HEK293 (cell line): ENCODE measurements around the gene ESPL1.

Experiments
- CTCF ChIA-PET: fragments of 350-600 bp; formaldehyde crosslinking; extraction: SDS; loops from one replicate; lab custom pipeline; 2021; ENCODE audit warnings: antibody characterized with exemption; lab: Yijun Ruan, JAX
- POLR2A ChIA-PET: fragments of 300-600 bp; formaldehyde crosslinking; extraction: SDS; loops from one replicate; lab custom pipeline; 2020; ENCODE audit warnings: antibody characterized with exemption, inconsistent platforms; lab: Yijun Ruan, JAX
- H3K27ac ChIP-seq: fragments of 200-500 bp; sonication (Bioruptor generic); 2 replicates; pipeline ENCODE4 v1.5.1; 2014; ENCODE audit warnings: low read depth, low read length, control low read depth, inconsistent platforms; ENCODE audit errors: extremely low read depth
- H3K36me3 ChIP-seq, 2 experiments: fragments of 200-500 bp in 1 of 2; sonication (Bioruptor generic) in 1 of 2; 1 replicate in 1 of 2; 2 replicates in 1 of 2; pipeline ENCODE4 v1.5.1; 2014 to 2017; ENCODE audit warnings: inconsistent platforms in 2 of 2, low read length in 2 of 2; ENCODE audit not compliant: control insufficient read depth in 2 of 2, insufficient read depth in 1 of 2
- H3K4me1 ChIP-seq: fragments of 200-500 bp; sonication (Bioruptor generic); 2 replicates; pipeline ENCODE4 v1.5.1; 2014; ENCODE audit warnings: mild to moderate bottlenecking, low read length, inconsistent platforms; ENCODE audit not compliant: control insufficient read depth, insufficient read depth
- H3K4me3 ChIP-seq: 2 replicates; pipeline ENCODE4 v1.5.1; 2011; ENCODE audit warnings: low read depth, mild to moderate bottlenecking, control low read depth, low read length, moderate library complexity
- H3K9me3 ChIP-seq: fragments of 200-500 bp; sonication (Bioruptor generic); 2 replicates; pipeline ENCODE4 v1.5.1; 2014; ENCODE audit warnings: low read depth, low read length, inconsistent platforms; ENCODE audit not compliant: control insufficient read depth, insufficient read depth
- GLIS1 ChIP-seq: fragments of 450-650 bp; formaldehyde crosslinking; IDR thresholded peaks from 2 replicates; pipeline ENCODE4 v1.5.1; 2016; ENCODE audit warnings: missing biosample characterization, missing genetic modification characterization
- KLF1 ChIP-seq: fragments of 450-650 bp; formaldehyde crosslinking; IDR thresholded peaks from 2 replicates; pipeline ENCODE4 v1.5.1; 2016; ENCODE audit warnings: missing biosample characterization, missing genetic modification characterization
- RBAK ChIP-seq: fragments of 450-650 bp; formaldehyde crosslinking; IDR thresholded peaks from 2 replicates; pipeline ENCODE4 v1.5.1; 2016; ENCODE audit warnings: missing biosample characterization, missing genetic modification characterization
- SCRT1 ChIP-seq: fragments of 450-650 bp; formaldehyde crosslinking; IDR thresholded peaks from 2 replicates; pipeline ENCODE4 v1.5.1; 2016; ENCODE audit warnings: missing biosample characterization, missing genetic modification characterization, borderline replicate concordance
- SCRT2 ChIP-seq: fragments of 450-650 bp; formaldehyde crosslinking; IDR thresholded peaks from 2 replicates; pipeline ENCODE4 v1.5.1; 2016; ENCODE audit warnings: missing biosample characterization, missing genetic modification characterization
- ZFHX2 ChIP-seq: fragments of 450-650 bp; formaldehyde crosslinking; conservative IDR thresholded peaks from 2 replicates; pipeline ENCODE4 v1.5.1; 2016; ENCODE audit warnings: missing biosample characterization, missing genetic modification characterization
- ZIC2 ChIP-seq: fragments of 450-650 bp; formaldehyde crosslinking; IDR thresholded peaks from 2 replicates; pipeline ENCODE4 v1.5.1; 2016; ENCODE audit warnings: missing biosample characterization, missing genetic modification characterization
- ZNF121 ChIP-seq: fragments of 450-650 bp; formaldehyde crosslinking; IDR thresholded peaks from 2 replicates; pipeline ENCODE4 v1.5.1; 2016; ENCODE audit warnings: missing biosample characterization, missing genetic modification characterization
- ZNF155 ChIP-seq: fragments of 450-650 bp; formaldehyde crosslinking; IDR thresholded peaks from 2 replicates; pipeline ENCODE4 v1.5.1; 2016; ENCODE audit warnings: missing biosample characterization, missing genetic modification characterization
- ZNF157 ChIP-seq: fragments of 450-650 bp; formaldehyde crosslinking; IDR thresholded peaks from 2 replicates; pipeline ENCODE4 v1.5.1; 2016; ENCODE audit warnings: missing biosample characterization, missing genetic modification characterization
- ZNF16 ChIP-seq: fragments of 450-650 bp; formaldehyde crosslinking; IDR thresholded peaks from 2 replicates; pipeline ENCODE4 v1.5.1; 2016; ENCODE audit warnings: low read depth, missing biosample characterization, missing genetic modification characterization
- ZNF23 ChIP-seq: fragments of 450-650 bp; formaldehyde crosslinking; IDR thresholded peaks from 2 replicates; pipeline ENCODE4 v1.5.1; 2016; ENCODE audit warnings: missing biosample characterization, missing genetic modification characterization, borderline replicate concordance
- ZNF366 ChIP-seq: fragments of 450-650 bp; formaldehyde crosslinking; conservative IDR thresholded peaks from 2 replicates; pipeline ENCODE4 v1.5.1; 2016; ENCODE audit warnings: missing biosample characterization, missing genetic modification characterization
- ZNF433 ChIP-seq: fragments of 450-650 bp; formaldehyde crosslinking; IDR thresholded peaks from 2 replicates; pipeline ENCODE4 v1.5.1; 2016; ENCODE audit warnings: missing biosample characterization, missing genetic modification characterization, low read depth
- ZNF621 ChIP-seq: fragments of 450-650 bp; formaldehyde crosslinking; IDR thresholded peaks from 2 replicates; pipeline ENCODE4 v1.5.1; 2017; ENCODE audit warnings: missing biosample characterization, missing genetic modification characterization
- ZNF654 ChIP-seq: fragments of 450-650 bp; formaldehyde crosslinking; IDR thresholded peaks from 2 replicates; pipeline ENCODE4 v1.5.1; 2016; ENCODE audit warnings: low read depth, missing biosample characterization, missing genetic modification characterization
- ZNF670 ChIP-seq: fragments of 450-650 bp; formaldehyde crosslinking; IDR thresholded peaks from 2 replicates; pipeline ENCODE4 v1.5.1; 2016; ENCODE audit warnings: missing biosample characterization, missing genetic modification characterization, low read depth
- ZNF707 ChIP-seq: fragments of 450-650 bp; formaldehyde crosslinking; IDR thresholded peaks from 2 replicates; pipeline ENCODE4 v1.5.1; 2016; ENCODE audit warnings: missing biosample characterization, missing genetic modification characterization
- ZNF747 ChIP-seq: fragments of 450-650 bp; formaldehyde crosslinking; IDR thresholded peaks from 2 replicates; pipeline ENCODE4 v1.5.1; 2016; ENCODE audit warnings: missing biosample characterization, missing genetic modification characterization
- ZNF776 ChIP-seq: fragments of 450-650 bp; formaldehyde crosslinking; IDR thresholded peaks from 2 replicates; pipeline ENCODE4 v1.5.0; 2017; ENCODE audit warnings: missing biosample characterization, missing genetic modification characterization, borderline replicate concordance
- ZNF791 ChIP-seq: fragments of 450-650 bp; formaldehyde crosslinking; IDR thresholded peaks from 2 replicates; pipeline ENCODE4 v1.5.1; 2016; ENCODE audit warnings: missing biosample characterization, missing genetic modification characterization
- TF ChIP-seq, protein P1 (sequence below): fragments of 450-650 bp; formaldehyde crosslinking; conservative IDR thresholded peaks from 2 replicates; pipeline ENCODE4 v1.5.1; 2016; ENCODE audit warnings: low read depth, missing biosample characterization, missing genetic modification characterization
- TF ChIP-seq, protein P2 (sequence below): fragments of 450-650 bp; formaldehyde crosslinking; IDR thresholded peaks from 2 replicates; pipeline ENCODE4 v1.5.1; 2016; ENCODE audit warnings: missing biosample characterization, missing genetic modification characterization
- TF ChIP-seq, protein P3 (sequence below): fragments of 450-650 bp; formaldehyde crosslinking; IDR thresholded peaks from 2 replicates; pipeline ENCODE4 v1.5.1; 2016; ENCODE audit warnings: missing biosample characterization, missing genetic modification characterization
- TF ChIP-seq, protein P4 (sequence below): fragments of 450-650 bp; formaldehyde crosslinking; IDR thresholded peaks from 2 replicates; pipeline ENCODE4 v1.5.1; 2016; ENCODE audit warnings: missing biosample characterization, missing genetic modification characterization

ESPL1 gene

DNA sequence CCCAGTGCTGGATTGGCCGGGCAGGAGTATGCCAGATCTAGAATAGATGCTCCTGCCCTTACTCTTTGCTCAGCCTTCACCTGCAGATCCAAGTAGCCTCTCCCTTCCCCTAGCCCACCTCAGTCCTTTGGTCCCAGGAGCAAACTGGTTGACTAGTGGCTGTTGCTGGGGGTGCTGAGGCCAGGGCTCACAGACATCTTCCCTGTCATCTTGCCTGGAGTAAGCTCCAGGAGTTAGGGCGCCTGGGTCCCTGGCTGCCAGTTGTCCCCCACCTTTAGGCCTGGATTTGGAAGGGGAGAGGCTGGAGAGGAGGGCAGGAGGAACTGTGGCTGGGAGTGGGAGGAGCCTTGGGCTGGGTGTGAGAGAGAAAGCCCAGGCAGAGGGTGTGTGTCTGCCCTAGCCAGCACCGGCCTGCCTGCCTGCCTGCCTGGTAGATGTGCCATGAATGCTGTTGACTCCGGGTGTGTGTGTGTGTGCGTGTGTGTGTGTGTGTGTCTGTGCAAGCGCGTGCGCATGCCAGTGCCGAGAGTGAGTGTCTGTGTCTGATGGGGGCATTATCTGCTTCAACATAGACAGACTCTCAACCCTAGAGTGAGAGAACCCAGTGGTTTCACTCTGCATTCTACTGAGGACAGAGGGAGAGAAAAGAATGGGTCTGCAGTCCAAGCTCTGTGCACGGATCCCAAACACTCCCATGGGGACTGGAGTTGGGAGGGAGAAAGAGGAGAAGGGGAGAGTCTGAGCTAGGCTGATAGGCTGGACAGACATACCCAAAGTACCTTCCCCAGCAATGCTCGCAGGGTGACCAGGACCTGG, 35.2 kb upstream of the ESPL1 start (continued):
- TF ChIP-seq, protein P1, sequence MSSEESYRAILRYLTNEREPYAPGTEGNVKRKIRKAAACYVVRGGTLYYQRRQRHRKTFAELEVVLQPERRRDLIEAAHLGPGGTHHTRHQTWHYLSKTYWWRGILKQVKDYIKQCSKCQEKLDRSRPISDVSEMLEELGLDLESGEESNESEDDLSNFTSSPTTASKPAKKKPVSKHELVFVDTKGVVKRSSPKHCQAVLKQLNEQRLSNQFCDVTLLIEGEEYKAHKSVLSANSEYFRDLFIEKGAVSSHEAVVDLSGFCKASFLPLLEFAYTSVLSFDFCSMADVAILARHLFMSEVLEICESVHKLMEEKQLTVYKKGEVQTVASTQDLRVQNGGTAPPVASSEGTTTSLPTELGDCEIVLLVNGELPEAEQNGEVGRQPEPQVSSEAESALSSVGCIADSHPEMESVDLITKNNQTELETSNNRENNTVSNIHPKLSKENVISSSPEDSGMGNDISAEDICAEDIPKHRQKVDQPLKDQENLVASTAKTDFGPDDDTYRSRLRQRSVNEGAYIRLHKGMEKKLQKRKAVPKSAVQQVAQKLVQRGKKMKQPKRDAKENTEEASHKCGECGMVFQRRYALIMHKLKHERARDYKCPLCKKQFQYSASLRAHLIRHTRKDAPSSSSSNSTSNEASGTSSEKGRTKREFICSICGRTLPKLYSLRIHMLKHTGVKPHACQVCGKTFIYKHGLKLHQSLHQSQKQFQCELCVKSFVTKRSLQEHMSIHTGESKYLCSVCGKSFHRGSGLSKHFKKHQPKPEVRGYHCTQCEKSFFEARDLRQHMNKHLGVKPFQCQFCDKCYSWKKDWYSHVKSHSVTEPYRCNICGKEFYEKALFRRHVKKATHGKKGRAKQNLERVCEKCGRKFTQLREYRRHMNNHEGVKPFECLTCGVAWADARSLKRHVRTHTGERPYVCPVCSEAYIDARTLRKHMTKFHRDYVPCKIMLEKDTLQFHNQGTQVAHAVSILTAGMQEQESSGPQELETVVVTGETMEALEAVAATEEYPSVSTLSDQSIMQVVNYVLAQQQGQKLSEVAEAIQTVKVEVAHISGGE (tag by site-specific recombination): no peak
- TF ChIP-seq KLF1 (no peak; the same call in none of the 2 replicates), SCRT1 (no peak), ZNF23 (tag by site-specific recombination) (no peak), ZNF157 (tag by site-specific recombination) (no peak), ZNF16 (tag by site-specific recombination) (no peak)
- TF ChIP-seq, protein P2, sequence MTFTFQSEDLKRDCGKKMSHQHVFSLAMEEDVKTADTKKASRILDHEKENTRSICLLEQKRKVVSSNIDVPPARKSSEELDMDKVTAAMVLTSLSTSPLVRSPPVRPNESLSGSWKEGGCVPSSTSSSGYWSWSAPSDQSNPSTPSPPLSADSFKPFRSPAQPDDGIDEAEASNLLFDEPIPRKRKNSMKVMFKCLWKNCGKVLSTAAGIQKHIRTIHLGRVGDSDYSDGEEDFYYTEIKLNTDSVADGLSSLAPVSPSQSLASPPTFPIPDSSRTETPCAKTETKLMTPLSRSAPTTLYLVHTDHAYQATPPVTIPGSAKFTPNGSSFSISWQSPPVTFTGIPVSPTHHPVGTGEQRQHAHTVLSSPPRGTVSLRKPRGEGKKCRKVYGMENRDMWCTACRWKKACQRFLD (tag by site-specific recombination): no peak
- TF ChIP-seq, protein P3, sequence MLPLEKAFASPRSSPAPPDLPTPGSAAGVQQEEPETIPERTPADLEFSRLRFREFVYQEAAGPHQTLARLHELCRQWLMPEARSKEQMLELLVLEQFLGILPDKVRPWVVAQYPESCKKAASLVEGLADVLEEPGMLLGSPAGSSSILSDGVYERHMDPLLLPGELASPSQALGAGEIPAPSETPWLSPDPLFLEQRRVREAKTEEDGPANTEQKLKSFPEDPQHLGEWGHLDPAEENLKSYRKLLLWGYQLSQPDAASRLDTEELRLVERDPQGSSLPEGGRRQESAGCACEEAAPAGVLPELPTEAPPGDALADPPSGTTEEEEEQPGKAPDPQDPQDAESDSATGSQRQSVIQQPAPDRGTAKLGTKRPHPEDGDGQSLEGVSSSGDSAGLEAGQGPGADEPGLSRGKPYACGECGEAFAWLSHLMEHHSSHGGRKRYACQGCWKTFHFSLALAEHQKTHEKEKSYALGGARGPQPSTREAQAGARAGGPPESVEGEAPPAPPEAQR (tag by site-specific recombination): 0 out of 2 replicates have a peak, but pooled peaks have one; percentile 13
- TF ChIP-seq, all 188 proteins: peak for 20

DNA sequence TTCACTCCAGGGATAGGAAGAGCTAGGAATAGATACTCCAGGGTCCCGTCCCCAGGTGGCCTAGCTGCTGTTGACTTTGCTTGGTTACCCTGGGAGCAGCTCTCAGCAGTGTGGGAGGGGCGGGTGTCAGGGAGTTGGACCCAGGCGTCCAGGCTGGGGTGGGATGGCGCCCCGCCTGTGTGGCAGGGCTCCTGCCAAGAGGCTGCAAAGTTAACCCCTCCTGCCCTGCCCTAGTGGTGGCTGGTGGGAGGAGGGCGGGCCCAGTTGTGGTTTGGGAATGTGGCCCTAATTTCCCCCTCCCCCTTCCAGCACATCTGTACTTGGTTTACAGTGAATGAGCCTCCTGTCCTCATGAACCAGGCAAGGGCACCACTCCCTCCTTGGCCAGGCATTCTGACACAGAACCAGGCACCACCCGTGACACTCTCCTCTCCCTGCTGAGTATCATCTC, 34.4 kb upstream of the ESPL1 start:
- H3K36me3 ChIP-seq: no peaks in the 10 kb centered on the region
- H3K27ac ChIP-seq: no peak overlapping the region
- no peaks in the 10 kb centered on the region for H3K9me3 ChIP-seq
- ChIA-PET CTCF (interaction anchor here (0.6 to 1.7 kb wide), 2 partner anchors 9 to 65 kb away, joined by 3 read pairs; no protein-coding TSS in a partner anchor), POLR2A (interaction anchor here (0.8 kb wide), 1 partner anchor 14 kb away, joined by 3 read pairs; no protein-coding TSS in a partner anchor)
- H3K4me3 ChIP-seq: no peak overlapping the region
- H3K4me1 ChIP-seq: peaks cover 12% of the 10 kb centered on the region
- TF ChIP-seq GLIS1 (tag by site-specific recombination): no peak
- TF ChIP-seq, protein P3 (tag by site-specific recombination): no peak
- TF ChIP-seq ZNF654 (tag by site-specific recombination): no peak
- peak; percentile 50; the same call in 1 of the 2 replicates for TF ChIP-seq ZIC2
- no peak for TF ChIP-seq ZNF747 (tag by site-specific recombination)
- TF ChIP-seq ZNF670: no peak
- no peak for TF ChIP-seq ZFHX2 (tag by site-specific recombination)
- TF ChIP-seq SCRT2 (tag by site-specific recombination): no peak
- TF ChIP-seq ZNF155: no peak
- TF ChIP-seq ZNF707 (tag by site-specific recombination): no peak
- TF ChIP-seq ZNF121 (tag by site-specific recombination): no peak
- no peak for TF ChIP-seq RBAK (tag by site-specific recombination)
- TF ChIP-seq ZNF366 (tag by site-specific recombination): no peak
- no peak for TF ChIP-seq ZNF791 (tag by site-specific recombination)
- TF ChIP-seq, protein P4, sequence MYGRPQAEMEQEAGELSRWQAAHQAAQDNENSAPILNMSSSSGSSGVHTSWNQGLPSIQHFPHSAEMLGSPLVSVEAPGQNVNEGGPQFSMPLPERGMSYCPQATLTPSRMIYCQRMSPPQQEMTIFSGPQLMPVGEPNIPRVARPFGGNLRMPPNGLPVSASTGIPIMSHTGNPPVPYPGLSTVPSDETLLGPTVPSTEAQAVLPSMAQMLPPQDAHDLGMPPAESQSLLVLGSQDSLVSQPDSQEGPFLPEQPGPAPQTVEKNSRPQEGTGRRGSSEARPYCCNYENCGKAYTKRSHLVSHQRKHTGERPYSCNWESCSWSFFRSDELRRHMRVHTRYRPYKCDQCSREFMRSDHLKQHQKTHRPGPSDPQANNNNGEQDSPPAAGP (tag by site-specific recombination): peak; percentile 89
- no peak for TF ChIP-seq ZNF621 (tag by site-specific recombination)
- TF ChIP-seq ZNF433 (tag by site-specific recombination): no peak
- no peak for TF ChIP-seq ZNF776
- TF ChIP-seq KLF1: peak; percentile 91
